Adipose tissue (tissue), 3 donors: Measurements from ENCODE around the gene TECTB. TPM values are rescaled to one million over a fixed set of nuclear protein-coding genes. Genes with fewer than 3 reads are reported as not detected.

ENCODE experiments used
- H3K27ac ChIP-seq: one replicate; pipeline ENCODE4 v1.5.1; 2013; ENCODE audit warnings: low read depth, low read length
- WGBS, 3 donors: extraction: QIAGEN DNeasy Blood & Tissue Kit; methylation state at CpG; one replicate each; pipeline ENCODE4 v1.1.7; 2013; 5-methylcytosine and 5-hydroxymethylcytosine counted together
- polyA plus RNA-seq, 3 donors: library from polyadenylated mRNA; stranded (reverse); fragments of 200-250 nt; gene quantifications; one replicate each; pipeline ENCODE4 v1.2.3, GENCODE V29; 2013
- donor health status: healthy with polysubstance abuse.
- donor health status: Bipolar disorder and iron deficiency.
- donor health status: healthy.

The TECTB gene
- polyA plus RNA-seq, 3 donors = 0.03 TPM; not detected in 2

GRCh38 chr10:112299456-112299855, 16.3 kb downstream of the TECTB start:
- H3K27ac ChIP-seq = no peak overlapping the region
- 64 to 70% (median 66%) methylated on average over 15 of the region's 15 CpGs for WGBS, 3 donors

- 64 to 91% (median 89%) methylated on average over 3 of the region's 3 CpGs for WGBS, 3 donors
- no peak overlapping the region for H3K27ac ChIP-seq
Measured at GRCh38 chr10:112302335-112302734, 19.1 kb downstream of the TECTB start.

GRCh38 chr10:112303528-112303927, 20.3 kb downstream of the TECTB start:
- H3K27ac ChIP-seq = no peak overlapping the region
- WGBS, 3 donors = 76 to 86% (median 80%) methylated on average over 2 of the region's 2 CpGs

- 69 to 74% (median 71%) methylated on average over 3 of the region's 3 CpGs for WGBS, 3 donors
- H3K27ac ChIP-seq = no peak overlapping the region
Measured at GRCh38 chr10:112304267-112304859, 21.2 kb downstream of the TECTB start.

GRCh38 chr10:112307358-112308124, 24.3 kb downstream of the TECTB start:
- H3K27ac ChIP-seq = no peak overlapping the region
- 52 to 53% (median 52%) methylated on average over 7 of the region's 7 CpGs for WGBS, 3 donors

GRCh38 chr10:112308125-112308502, 24.9 kb downstream of the TECTB start:
- H3K27ac ChIP-seq = no peak overlapping the region
- 10 to 36% (median 35%) methylated on average over 3 of the region's 3 CpGs for WGBS, 3 donors

GRCh38 chr10:112311481-112311880, 28.3 kb downstream of the TECTB start:
- H3K27ac ChIP-seq = no peak overlapping the region
- WGBS, 3 donors = 79 to 92% (median 88%) methylated on average over 3 of the region's 3 CpGs

GRCh38 chr10:112313234-112313633, 30.0 kb downstream of the TECTB start:
- H3K27ac ChIP-seq = no peak overlapping the region

GRCh38 chr10:112313911-112314310, 30.7 kb downstream of the TECTB start:
- H3K27ac ChIP-seq = no peak overlapping the region
- WGBS, 3 donors = 30 to 59% (median 55%) methylated on average over 7 of the region's 7 CpGs

More at GRCh38 chr10:112313234-112313633, 30.0 kb downstream of the TECTB start:
- 44 to 72% (median 67%) methylated on average over 3 of the region's 3 CpGs for WGBS, 3 donors

GRCh38 chr10:112314822-112315474, 31.7 kb downstream of the TECTB start:
- H3K27ac ChIP-seq = no peak overlapping the region
- 22 to 28% (median 27%) methylated on average over 10 of the region's 10 CpGs for WGBS, 3 donors

- 81 to 90% (median 86%) methylated on average over 3 of the region's 3 CpGs for WGBS, 3 donors
- no peak overlapping the region for H3K27ac ChIP-seq
Measured at GRCh38 chr10:112327678-112328077, 44.5 kb downstream of the TECTB start.

GRCh38 chr10:112330162-112330561, 47.0 kb downstream of the TECTB start:
- 48 to 60% (median 57%) methylated on average over 4 of the region's 4 CpGs for WGBS, 3 donors
- no peak overlapping the region for H3K27ac ChIP-seq

GRCh38 chr10:112330607-112331160, 47.5 kb downstream of the TECTB start:
- 42 to 86% (median 73%) methylated on average over 1 of the region's 1 CpG for WGBS, 3 donors

GRCh38 chr10:112332022-112332421, 48.8 kb downstream of the TECTB start:
- WGBS, 3 donors = 65 to 92% (median 87%) methylated on average over 3 of the region's 3 CpGs

More at GRCh38 chr10:112330607-112331160, 47.5 kb downstream of the TECTB start:
- H3K27ac ChIP-seq = no peak overlapping the region

GRCh38 chr10:112332509-112333228, 49.5 kb downstream of the TECTB start:
- H3K27ac ChIP-seq = no peak overlapping the region
- 33 to 74% (median 52%) methylated on average over 5 of the region's 5 CpGs for WGBS, 3 donors

More at GRCh38 chr10:112332022-112332421, 48.8 kb downstream of the TECTB start:
- no peak overlapping the region for H3K27ac ChIP-seq

- 55 to 76% (median 72%) methylated on average over 4 of the region's 4 CpGs for WGBS, 3 donors
- H3K27ac ChIP-seq = no peak overlapping the region
Measured at GRCh38 chr10:112333452-112333851, 50.3 kb downstream of the TECTB start.

GRCh38 chr10:112335111-112335867, 52.1 kb downstream of the TECTB start:
- no peak overlapping the region for H3K27ac ChIP-seq
- 48% methylated on average over 5 of the region's 5 CpGs for WGBS, 3 donors

- no peak overlapping the region for H3K27ac ChIP-seq
- WGBS, 3 donors = 17 to 60% (median 54%) methylated on average over 4 of the region's 4 CpGs
Measured at GRCh38 chr10:112335868-112336265, 52.7 kb downstream of the TECTB start.
